OCI-LY3 (cell line): Measurements from ENCODE around the gene NUDT6.
A peak's percentile ranks its signal among the peaks of the same experiment; 100 is the strongest.

Experiments used
- H2AFZ ChIP-seq: fragments of 200-600, 300-600 bp; shearing (Covaris generic); 2 replicates; pipeline ENCODE4 v1.6.0; 2014; ENCODE audit warnings: antibody characterized with exemption, low read depth, low read length
- H3K27ac ChIP-seq: fragments of 200-600, 300-600 bp; sonication (generic); 2 replicates; pipeline ENCODE4 v1.5.1; 2014; ENCODE audit warnings: mild to moderate bottlenecking, low read length, moderate library complexity, mixed read lengths
- H3K27me3 ChIP-seq: fragments of 200-600, 300-600 bp; sonication (generic); 2 replicates; pipeline ENCODE4 v1.6.1; 2014; ENCODE audit warnings: low read depth, low read length, mixed read lengths
- H3K36me3 ChIP-seq: fragments of 200-600, 300-600 bp; sonication (generic); replicated peaks from 2 replicates; pipeline ENCODE3; 2014; ENCODE audit warnings: low read depth, low read length, mixed read lengths
- H3K4me1 ChIP-seq: fragments of 300-600, 200-600 bp; sonication (generic); 2 replicates; pipeline ENCODE4 v1.6.1; 2014; ENCODE audit warnings: low read length, mixed read lengths
- H3K4me2 ChIP-seq: fragments of 200-600, 300-600 bp; sonication (generic); 2 replicates; pipeline ENCODE4 v1.6.1; 2014; ENCODE audit warnings: low read length, mixed read lengths
- H3K4me3 ChIP-seq: fragments of 300-600, 200-600 bp; sonication (generic); 2 replicates; pipeline ENCODE4 v1.5.1; 2014; ENCODE audit warnings: antibody characterized with exemption, mild to moderate bottlenecking, low read length, moderate library complexity
- H3K79me2 ChIP-seq: fragments of 300-600, 200-600 bp; shearing (Covaris generic); 2 replicates; pipeline ENCODE4 v1.6.1; 2014; ENCODE audit warnings: mild to moderate bottlenecking, low read length, mixed read lengths
- H3K9ac ChIP-seq: fragments of 300-600, 200-600 bp; shearing (Covaris generic); 2 replicates; pipeline ENCODE4 v1.6.0; 2014; ENCODE audit warnings: mild to moderate bottlenecking, low read length, moderate library complexity
- H3K9me3 ChIP-seq: fragments of 200-600, 300-600 bp; shearing (Covaris generic); 2 replicates; pipeline ENCODE4 v1.6.1; 2014; ENCODE audit warnings: low read length, mixed read lengths; ENCODE audit not compliant: insufficient read depth
- H4K20me1 ChIP-seq: fragments of 200-600, 300-600 bp; sonication (generic); 2 replicates; pipeline ENCODE4 v1.6.1; 2016; ENCODE audit warnings: low read length, mixed read lengths; ENCODE audit not compliant: insufficient read depth
- CTCF ChIP-seq: fragments of 200-600, 300-600 bp; sonication (generic); IDR thresholded peaks from 2 replicates; pipeline ENCODE4 v1.5.1; 2014; ENCODE audit warnings: antibody characterized with exemption, low read length, low read depth
- EZH2phosphoT487 ChIP-seq: fragments of 200-600 bp; shearing (Covaris generic); IDR thresholded peaks from 2 replicates; pipeline ENCODE4 v1.6.1; 2018; ENCODE audit warnings: antibody characterized with exemption, mixed run types, low read depth

NUDT6 gene

GRCh38 chr4:122914938-122915337 is 7.5 kb downstream of the NUDT6 start:
- Histone ChIP-seq H3K79me2 (no peaks in the 10 kb centered on the region), H3K4me2 (no peak overlapping the region), H3K4me1 (peaks cover 5% of the 10 kb centered on the region), H3K4me3 (no peak overlapping the region), H4K20me1 (no peaks in the 10 kb centered on the region), H3K27me3 (no peaks in the 10 kb centered on the region), H3K9me3 (no peaks in the 10 kb centered on the region), H2AFZ (no peak overlapping the region), H3K27ac (no peak overlapping the region), H3K9ac (no peak overlapping the region), H3K36me3 (no peaks in the 10 kb centered on the region)
- no peak for TF ChIP-seq CTCF
- TF ChIP-seq EZH2phosphoT487, result no peak

- no peaks in the 10 kb centered on the region for H3K36me3 ChIP-seq
- no peak overlapping the region for H3K4me2 ChIP-seq
- TF ChIP-seq EZH2phosphoT487, result no peak
- TF ChIP-seq CTCF, result peak; percentile 64
- H3K4me3 ChIP-seq, result no peak overlapping the region
- no peak overlapping the region for H3K9ac ChIP-seq
- no peaks in the 10 kb centered on the region for H3K79me2 ChIP-seq
- H3K9me3 ChIP-seq, result no peaks in the 10 kb centered on the region
- H3K27me3 ChIP-seq, result no peaks in the 10 kb centered on the region
- no peak overlapping the region for H2AFZ ChIP-seq
- H3K4me1 ChIP-seq, result peaks cover 5% of the 10 kb centered on the region
- H4K20me1 ChIP-seq, result no peaks in the 10 kb centered on the region
- H3K27ac ChIP-seq, result no peak overlapping the region
Observed at GRCh38 chr4:122914292-122914904, 8.0 kb downstream of the NUDT6 start.

GRCh38 chr4:122912810-122913575 is 9.4 kb downstream of the NUDT6 start:
- H3K36me3 ChIP-seq, result no peaks in the 10 kb centered on the region
- no peak overlapping the region for H3K4me2 ChIP-seq
- H3K9me3 ChIP-seq, result no peaks in the 10 kb centered on the region
- no peaks in the 10 kb centered on the region for H4K20me1 ChIP-seq
- no peak overlapping the region for H3K27ac ChIP-seq
- no peak overlapping the region for H3K9ac ChIP-seq
- peaks cover 5% of the 10 kb centered on the region for H3K4me1 ChIP-seq
- TF ChIP-seq CTCF (no peak), EZH2phosphoT487 (no peak)
- H2AFZ ChIP-seq, result no peak overlapping the region
- H3K79me2 ChIP-seq, result no peaks in the 10 kb centered on the region
- H3K27me3 ChIP-seq, result no peaks in the 10 kb centered on the region
- H3K4me3 ChIP-seq, result no peak overlapping the region

- Histone ChIP-seq H3K27ac (no peak overlapping the region), H3K79me2 (no peaks in the 10 kb centered on the region), H3K9me3 (no peaks in the 10 kb centered on the region), H3K4me1 (peaks cover 5% of the 10 kb centered on the region), H3K4me3 (no peak overlapping the region), H3K27me3 (no peaks in the 10 kb centered on the region), H4K20me1 (no peaks in the 10 kb centered on the region), H2AFZ (no peak overlapping the region), H3K36me3 (no peaks in the 10 kb centered on the region), H3K4me2 (no peak overlapping the region), H3K9ac (no peak overlapping the region)
- TF ChIP-seq CTCF, result no peak
- TF ChIP-seq EZH2phosphoT487, result no peak
Observed at GRCh38 chr4:122911588-122911987, 10.8 kb downstream of the NUDT6 start.
